CD4-positive, alpha-beta T cell (primary cell): ENCODE results near the gene MPG. TPM values are rescaled to one million over a fixed set of nuclear protein-coding genes. Genes with fewer than 3 reads are reported as not detected.

Experiments used
- ATAC-seq: fragments of 200-7000 bp; cut with Tn5 transposase; one replicate; pipeline ENCODE4 v1.10.0; 2022; ENCODE audit warnings: mild to moderate bottlenecking; ENCODE audit not compliant: poor library complexity
- CTCF ChIA-PET: fragments of 350-600 bp; sonication (Branson Sonifier 250); formaldehyde crosslinking; loops from one replicate; lab custom pipeline; 2021; ENCODE audit warnings: antibody characterized with exemption, inconsistent platforms; lab: Charles Lee
- POLR2A ChIA-PET: fragments of 350-600 bp; sonication (Branson Sonifier 250); formaldehyde crosslinking; loops from one replicate; lab custom pipeline; 2021; ENCODE audit warnings: antibody characterized with exemption, inconsistent platforms; lab: Charles Lee
- DNase-seq, 14 experiments: peaks; one replicate each; pipeline ENCODE4 v3.0.0-alpha.2; 2013 to 2020; ENCODE audit warnings: mixed read lengths in 2 of 14
- H3K27ac ChIP-seq, 2 donors: one replicate each; pipeline versions ENCODE4 v1.5.1 to v1.7.0; 2013; ENCODE audit warnings: low read length in 2 of 2, low read depth in 1 of 2, mild to moderate bottlenecking in 1 of 2
- H3K27me3 ChIP-seq, 2 experiments: 1 replicate in 1 of 2; 2 replicates in 1 of 2; pipeline versions ENCODE4 v1.6.1 to v1.7.0; 2013; ENCODE audit warnings: low read length in 2 of 2, control low read depth in 1 of 2, mild to moderate bottlenecking in 1 of 2, moderate library complexity in 1 of 2; ENCODE audit not compliant: insufficient read depth in 2 of 2, control insufficient read depth in 1 of 2
- H3K36me3 ChIP-seq: one replicate; pipeline ENCODE4 v1.6.1; 2013; ENCODE audit warnings: low read length, control low read depth; ENCODE audit not compliant: insufficient read depth
- H3K4me1 ChIP-seq: one replicate; pipeline ENCODE4 v1.6.1; 2013; ENCODE audit warnings: low read length, control low read depth; ENCODE audit not compliant: insufficient read depth
- H3K4me3 ChIP-seq: one replicate; pipeline ENCODE4 v1.5.1; 2013; ENCODE audit warnings: mild to moderate bottlenecking, low read length, moderate library complexity
- H3K9me3 ChIP-seq, 2 experiments: 1 replicate in 1 of 2; 2 replicates in 1 of 2; pipeline versions ENCODE4 v1.6.1 to v1.7.0; 2013; ENCODE audit warnings: low read length in 2 of 2, mild to moderate bottlenecking in 2 of 2, control low read depth in 1 of 2, moderate library complexity in 1 of 2; ENCODE audit not compliant: control insufficient read depth in 1 of 2, insufficient read depth in 1 of 2
- H3K27ac Mint-ChIP-seq: one replicate; pipeline ENCODE4 v1.8.0; 2020; ENCODE audit warnings: mixed read lengths
- H3K27me3 Mint-ChIP-seq: one replicate; pipeline ENCODE4 v1.8.0; 2021; ENCODE audit warnings: mixed read lengths
- H3K36me3 Mint-ChIP-seq: one replicate; pipeline ENCODE4 v1.8.0; 2021; ENCODE audit warnings: low read depth, mixed read lengths
- H3K4me1 Mint-ChIP-seq: one replicate; pipeline ENCODE4 v1.8.0; 2021; ENCODE audit warnings: low read depth, mixed read lengths
- H3K4me3 Mint-ChIP-seq: one replicate; pipeline ENCODE4 v1.8.0; 2020; ENCODE audit warnings: mild to moderate bottlenecking, mixed read lengths
- H3K9me3 Mint-ChIP-seq: one replicate; pipeline ENCODE4 v1.8.0; 2020; ENCODE audit warnings: mixed read lengths
- CTCF ChIP-seq: fragments of 200-600 bp; IDR thresholded peaks from one replicate; pipeline ENCODE4 v1.8.0; 2022; ENCODE audit warnings: antibody characterized with exemption, mild to moderate bottlenecking
- intact Hi-C, 2 experiments: fragments of 100-400 bp; cut with DNase I in 1 of 2; cut with micrococcal nuclease in 1 of 2; formaldehyde crosslinking; loops; one replicate each; pipeline versions ENCODE4 v1.15.1 to v1.9.0; 2023 to 2025; cut with DNase I, micrococcal nuclease
- total RNA-seq, 174 experiments: library from RNA in 2 of 174; stranded (reverse) in 2 of 174; gene quantifications; one replicate each; pipeline ENCODE4 v1.2.3 and lab custom pipeline; 2021 to 2026

Gene MPG
- total RNA-seq, 2 experiments from 2014 or later = 14.1 to 17.1 TPM

- Histone ChIP-seq H3K4me1 (peaks cover 23% of the 10 kb centered on the region), H3K36me3 (peaks cover 46% of the 10 kb centered on the region), H3K9me3 (no peaks in the 10 kb centered on the region), H3K27me3 (no peaks in the 10 kb centered on the region), H3K27ac (no peak overlapping the region), H3K4me3 (no peak overlapping the region)
- H3K4me3 Mint-ChIP-seq = no peak overlapping the region
- intact Hi-C loops = no loop called here
- ChIA-PET CTCF (interaction anchor here (1.0 to 1.3 kb wide), 2 partner anchors 10 to 276 kb away, joined by 3 to 5 read pairs; no protein-coding TSS in a partner anchor), POLR2A (no interaction called here)
- peaks cover 28% of the 10 kb centered on the region for H3K4me1 Mint-ChIP-seq
- no peaks in the 10 kb centered on the region for H3K9me3 Mint-ChIP-seq
- no peak for TF ChIP-seq CTCF
- ATAC-seq (no peak), DNase-seq (no peak)
- no peaks in the 10 kb centered on the region for H3K27me3 Mint-ChIP-seq
- no peak overlapping the region for H3K27ac Mint-ChIP-seq
- H3K36me3 Mint-ChIP-seq = peaks cover 28% of the 10 kb centered on the region
These were observed 8.5 kb downstream of the MPG start for GRCh38 chr16:86483-86952.

GRCh38 chr16:88613-89012, 10.6 kb downstream of the MPG start:
- ATAC-seq = no peak
- CTCF ChIA-PET = no interaction called here
- Histone ChIP-seq H3K36me3 (peaks cover 45% of the 10 kb centered on the region), H3K9me3 (no peaks in the 10 kb centered on the region), H3K4me3 (no peak overlapping the region), H3K27ac (no peak overlapping the region), H3K4me1 (peaks cover 18% of the 10 kb centered on the region), H3K27me3 (no peaks in the 10 kb centered on the region)
- no peaks in the 10 kb centered on the region for H3K27me3 Mint-ChIP-seq
- no peak for DNase-seq
- peaks cover 17% of the 10 kb centered on the region for H3K4me1 Mint-ChIP-seq
- H3K4me3 Mint-ChIP-seq = no peak overlapping the region
- POLR2A ChIA-PET = no interaction called here
- intact Hi-C loops = no loop called here
- TF ChIP-seq CTCF = no peak
- H3K27ac Mint-ChIP-seq = no peak overlapping the region
- peaks cover 26% of the 10 kb centered on the region for H3K36me3 Mint-ChIP-seq
- no peaks in the 10 kb centered on the region for H3K9me3 Mint-ChIP-seq

- H3K4me1 ChIP-seq = peaks cover 8% of the 10 kb centered on the region
- Mint-ChIP-seq H3K9me3 (no peaks in the 10 kb centered on the region), H3K4me3 (no peak overlapping the region), H3K4me1 (peaks cover 6% of the 10 kb centered on the region), H3K27ac (no peak overlapping the region), H3K27me3 (no peaks in the 10 kb centered on the region), H3K36me3 (peaks cover 19% of the 10 kb centered on the region)
- no peak for DNase-seq
- TF ChIP-seq CTCF = no peak
- ATAC-seq = no peak
- no peak overlapping the region for H3K4me3 ChIP-seq
- intact Hi-C loops = no loop called here
- peaks cover 39% of the 10 kb centered on the region for H3K36me3 ChIP-seq
- ChIA-PET CTCF (no interaction called here), POLR2A (no interaction called here)
- H3K27me3 ChIP-seq = no peaks in the 10 kb centered on the region
- no peaks in the 10 kb centered on the region for H3K9me3 ChIP-seq
- H3K27ac ChIP-seq = no peak overlapping the region
These were observed 11.6 kb downstream of the MPG start for GRCh38 chr16:89391-90302.
